Lung (tissue), 12 donors: Measurements from ENCODE around the gene EXOC6B. TPM values are rescaled to one million over a fixed set of nuclear protein-coding genes. Genes with fewer than 3 reads are reported as not detected.
A peak's percentile ranks its signal among the peaks of the same experiment; 100 is the strongest.

ENCODE experiments used
- ATAC-seq: fragments of 200-7000 bp; cut with Tn5 transposase; one replicate; pipeline ENCODE4 v1.9.1; 2020; ENCODE audit warnings: moderate number of reproducible peaks; ENCODE audit not compliant: insufficient read depth, low FRiP score
- DNase-seq, 3 donors: peaks; one replicate each; pipeline ENCODE4 v3.0.0-alpha.2; 2013 to 2017
- H3K27ac ChIP-seq, 2 donors: one replicate each; pipeline ENCODE4 v1.5.1; 2013; ENCODE audit warnings: mild to moderate bottlenecking in 2 of 2, moderate library complexity in 2 of 2, control low read depth in 1 of 2, inconsistent platforms in 1 of 2, low read depth in 1 of 2, low read length in 1 of 2
- H3K27me3 ChIP-seq, 3 donors: one replicate each; pipeline ENCODE4 v1.5.1; 2013; ENCODE audit warnings: low read length in 2 of 3; ENCODE audit not compliant: control insufficient read depth in 3 of 3, insufficient read depth in 3 of 3
- H3K36me3 ChIP-seq, 4 donors: one replicate each; pipeline ENCODE4 v1.5.1; 2013; ENCODE audit warnings: low read length in 4 of 4, mild to moderate bottlenecking in 1 of 4, moderate library complexity in 1 of 4; ENCODE audit not compliant: control insufficient read depth in 4 of 4, insufficient read depth in 4 of 4
- H3K4me1 ChIP-seq, 5 donors: one replicate each; pipeline ENCODE4 v1.5.1; 2013; ENCODE audit warnings: low read length in 5 of 5, mild to moderate bottlenecking in 2 of 5, moderate library complexity in 1 of 5; ENCODE audit not compliant: control insufficient read depth in 5 of 5, insufficient read depth in 5 of 5
- H3K4me3 ChIP-seq: one replicate; pipeline ENCODE4 v1.5.1; 2013; ENCODE audit warnings: mild to moderate bottlenecking, control low read depth, moderate library complexity
- H3K9ac ChIP-seq, 2 donors: one replicate each; pipeline ENCODE4 v1.5.1; 2013; ENCODE audit warnings: low read length in 2 of 2, control low read depth in 1 of 2; ENCODE audit not compliant: insufficient read depth in 1 of 2
- H3K9me3 ChIP-seq, 4 donors: one replicate each; pipeline ENCODE4 v1.5.1; 2013; ENCODE audit warnings: low read length in 3 of 4, mild to moderate bottlenecking in 1 of 4, moderate library complexity in 1 of 4; ENCODE audit not compliant: control insufficient read depth in 4 of 4, insufficient read depth in 3 of 4
- CTCF ChIP-seq: IDR thresholded peaks from 2 replicates; pipeline ENCODE4 v1.5.1; 2012; ENCODE audit warnings: mild to moderate bottlenecking; ENCODE audit errors: control extremely low read depth, extremely low read depth
- WGBS, 2 donors: extraction: QIAGEN DNeasy Blood & Tissue Kit; methylation state at CpG; one replicate each; pipeline ENCODE4 v1.1.7; 2013; 5-methylcytosine and 5-hydroxymethylcytosine counted together
- polyA plus RNA-seq, 2 donors: library from polyadenylated mRNA; stranded (reverse); fragments of 200-250 nt; gene quantifications; one replicate each; pipeline ENCODE4 v1.2.1, GENCODE V29; 2013
- total RNA-seq, 2 donors: library from RNA; depleted of rRNA in 1 of 2; stranded (reverse); fragments of >200 nt in 1 of 2; gene quantifications; one replicate each; pipeline ENCODE4 v1.2.1, GENCODE V29; 2014 to 2021
- donor health status: control.
- donor health status: control.
- donor health status: Bipolar disorder and iron deficiency.
- donor health status: healthy.
- donor health status: DM: yes; HTN: yes; CAD: no.

The EXOC6B gene
- total and polyA plus RNA-seq, 4 donors = 3.3 to 46.0 (median 12.7) TPM

GRCh38 chr2:72755647-72756423 is 70.0 kb downstream of the EXOC6B start:
- Histone ChIP-seq H3K36me3 (peaks cover 0 to 2% (median 0%) of the 10 kb centered on the region in 4 donors), H3K27ac (peak overlapping the region in 1 of 2 donors; percentile 35), H3K27me3 (no peaks in the 10 kb centered on the region), H3K4me3 (no peak overlapping the region), H3K9ac (no peak overlapping the region), H3K4me1 (peaks cover 0 to 22% (median 1%) of the 10 kb centered on the region in 5 donors), H3K9me3 (no peaks in the 10 kb centered on the region)
- no peak for ATAC-seq
- 69 to 77% methylated on average over 4 of the region's 4 CpGs for WGBS, 2 donors
- TF ChIP-seq CTCF = no peak
- DNase-seq = peak in 1 of 3 donors; percentile 24

GRCh38 chr2:72754628-72755320 is 71.1 kb downstream of the EXOC6B start:
- no peak for TF ChIP-seq CTCF
- H3K36me3 ChIP-seq = no peaks in the 10 kb centered on the region
- H3K27ac ChIP-seq = peak overlapping the region in 1 of 2 donors; percentile 9
- no peak for DNase-seq
- no peak for ATAC-seq
- no peak overlapping the region for H3K9ac ChIP-seq
- 92 to 94% methylated on average over 3 of the region's 3 CpGs for WGBS, 2 donors
- no peak overlapping the region for H3K4me3 ChIP-seq
- no peaks in the 10 kb centered on the region for H3K27me3 ChIP-seq
- peaks cover 0 to 22% (median 1%) of the 10 kb centered on the region in 5 donors for H3K4me1 ChIP-seq
- H3K9me3 ChIP-seq = no peaks in the 10 kb centered on the region

- Histone ChIP-seq H3K4me1 (peaks cover 1 to 21% (median 8%) of the 10 kb centered on the region in 5 donors), H3K9ac (no peak overlapping the region), H3K36me3 (no peaks in the 10 kb centered on the region), H3K27ac (no peak overlapping the region), H3K27me3 (no peaks in the 10 kb centered on the region), H3K4me3 (no peak overlapping the region), H3K9me3 (no peaks in the 10 kb centered on the region)
- no peak for ATAC-seq
- TF ChIP-seq CTCF = no peak
- DNase-seq = no peak
- 92 to 93% methylated on average over 3 of the region's 3 CpGs for WGBS, 2 donors
Observed at GRCh38 chr2:72750977-72751639, 74.7 kb downstream of the EXOC6B start.
